GM12892 (cell line): ENCODE measurements around the gene TPM3.

Source experiments
- POLR2A ChIP-seq: IDR thresholded peaks from 2 replicates; pipeline ENCODE4 v1.6.1; 2011; ENCODE audit warnings: low read depth, low read length, control low read depth
- POLR2AphosphoS5 ChIP-seq: IDR thresholded peaks from 2 replicates; pipeline ENCODE4 v1.6.1; 2011; ENCODE audit warnings: low read depth, low read length, control low read depth
- TAF1 ChIP-seq: IDR thresholded peaks from 2 replicates; pipeline ENCODE4 v1.6.1; 2011; ENCODE audit warnings: low read depth, mild to moderate bottlenecking, control low read depth, low read length, borderline replicate concordance

DNA sequence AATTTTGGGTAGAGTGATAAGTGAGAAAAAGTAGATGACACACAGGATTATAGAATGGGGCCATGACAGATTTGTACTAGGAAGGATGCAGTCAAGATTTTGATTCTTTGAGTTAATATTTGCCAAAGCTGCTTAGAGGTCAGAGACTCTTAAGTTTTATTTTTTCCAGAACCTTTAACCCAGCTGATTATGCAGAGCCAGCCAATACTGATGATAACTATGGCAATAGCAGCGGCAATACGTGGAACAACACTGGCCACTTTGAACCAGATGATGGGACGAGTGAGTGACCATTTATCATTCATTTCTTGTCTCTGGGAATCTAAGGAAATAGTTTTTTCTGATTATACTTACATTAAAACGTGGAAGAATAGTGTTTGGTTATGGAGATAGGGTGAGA is 45.0 kb upstream of the TPM3 start:
- TF ChIP-seq POLR2AphosphoS5 (no peak), POLR2A (no peak), TAF1 (no peak)
